Measurements from ENCODE around the gene MAS1.

Gene MAS1

DNA sequence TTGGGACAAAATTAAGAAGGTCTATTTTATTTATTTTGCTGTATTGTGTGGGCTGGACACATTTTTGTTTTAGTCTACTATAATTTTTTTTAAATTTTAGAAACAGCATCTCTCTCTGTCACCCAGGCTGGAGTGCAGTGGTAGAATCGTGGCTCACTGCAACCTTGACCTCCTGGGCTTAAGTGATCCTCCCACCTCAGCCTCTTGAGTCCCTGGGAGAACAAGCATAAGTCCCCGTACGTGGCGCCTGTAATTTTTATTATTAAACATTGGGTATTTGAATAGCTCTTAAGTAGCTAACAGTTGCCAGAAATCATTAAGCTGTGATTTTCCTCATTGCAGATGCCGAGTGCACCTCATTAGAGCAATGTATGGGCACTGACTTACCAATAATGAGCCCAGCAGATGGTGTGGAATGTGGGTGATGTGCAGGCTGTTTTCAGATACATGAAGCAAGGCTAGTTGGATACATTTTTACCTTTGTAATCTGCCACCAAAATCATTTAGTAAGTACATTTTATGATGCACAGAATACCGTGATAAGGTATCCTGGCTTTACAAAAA lies 10.3 kb upstream of the MAS1 start:
- no peak for DNase-seq

DNA sequence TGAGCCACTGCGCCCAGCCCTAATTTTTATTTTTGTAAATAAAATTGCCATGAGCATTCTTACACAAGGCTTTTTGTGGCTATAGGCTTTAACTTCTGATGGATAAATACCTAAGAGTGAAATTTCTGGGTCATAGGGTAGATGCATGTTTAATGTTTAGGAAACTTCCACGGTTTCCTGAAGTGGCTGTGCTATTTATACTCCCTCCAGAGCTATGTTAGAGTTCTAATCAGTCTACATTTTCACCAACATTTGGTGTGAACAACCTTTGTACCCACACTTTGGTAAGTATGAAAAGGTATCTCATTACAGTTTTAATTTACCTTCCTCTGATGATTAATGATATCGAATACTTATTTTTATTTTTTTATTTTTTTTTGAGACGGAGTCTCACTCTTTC lies 6.1 kb upstream of the MAS1 start:
- DNase-seq, result no peak

DNA sequence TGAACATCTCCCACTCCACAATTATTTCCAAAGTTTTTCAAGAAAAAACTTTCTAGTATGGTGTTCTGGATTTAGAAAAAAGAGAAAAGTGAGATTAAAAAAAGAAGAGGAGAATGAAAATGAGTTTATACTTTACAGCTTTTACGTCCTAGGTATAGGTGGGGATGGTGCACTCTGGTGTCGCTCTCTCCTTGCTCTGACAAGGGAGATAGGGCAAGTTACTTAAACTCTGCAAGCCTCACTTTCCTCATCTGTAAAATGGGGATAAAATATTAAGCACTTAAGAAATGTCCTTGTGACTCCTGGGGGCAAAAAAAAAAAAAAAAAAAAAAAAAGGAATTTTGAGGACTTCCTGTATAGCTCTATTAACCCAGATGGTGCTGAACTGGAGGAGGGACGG lies 4.5 kb upstream of the MAS1 start:
- no peak for DNase-seq

DNA sequence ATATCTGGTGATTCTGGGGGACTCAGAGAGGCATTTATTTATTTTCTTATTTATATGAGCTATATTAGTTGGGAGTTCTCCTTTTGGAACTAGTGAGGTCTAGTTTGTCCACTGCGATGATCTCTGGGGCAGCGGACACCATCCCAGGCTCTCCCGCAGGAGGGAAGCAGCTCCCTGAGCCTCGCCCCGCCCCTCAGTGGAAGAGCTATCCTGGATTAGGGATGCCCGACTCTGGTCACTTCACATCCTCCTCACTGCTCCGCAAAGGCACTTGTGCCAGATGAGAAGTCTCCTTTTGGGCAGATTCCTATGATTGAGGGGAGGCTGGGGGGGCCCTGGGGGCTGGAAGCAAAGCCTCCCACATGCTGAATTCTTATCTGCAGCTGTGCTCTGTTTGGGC lies 3.6 kb upstream of the MAS1 start:
- DNase-seq, result no peak

DNA sequence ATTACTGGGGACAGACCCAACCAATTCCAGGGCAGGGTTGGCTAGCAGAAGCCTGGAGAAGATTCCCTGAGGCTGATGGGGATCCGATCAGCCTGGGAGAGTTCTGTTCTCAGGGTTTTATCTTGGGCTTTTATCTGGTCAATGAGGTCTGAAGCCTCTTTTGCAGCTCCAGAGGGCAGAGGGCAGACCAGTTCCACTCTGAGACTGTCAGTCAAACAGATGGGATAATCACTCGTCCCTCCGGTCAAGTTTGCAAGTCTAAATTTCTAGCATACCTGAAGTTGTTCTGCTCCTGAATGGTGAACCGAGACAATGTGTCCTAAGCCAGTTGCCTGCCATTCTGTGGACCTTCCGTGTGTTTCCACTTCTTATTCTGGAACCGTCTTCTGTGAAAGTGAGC lies 3.0 kb upstream of the MAS1 start:
- no peak for DNase-seq

DNA sequence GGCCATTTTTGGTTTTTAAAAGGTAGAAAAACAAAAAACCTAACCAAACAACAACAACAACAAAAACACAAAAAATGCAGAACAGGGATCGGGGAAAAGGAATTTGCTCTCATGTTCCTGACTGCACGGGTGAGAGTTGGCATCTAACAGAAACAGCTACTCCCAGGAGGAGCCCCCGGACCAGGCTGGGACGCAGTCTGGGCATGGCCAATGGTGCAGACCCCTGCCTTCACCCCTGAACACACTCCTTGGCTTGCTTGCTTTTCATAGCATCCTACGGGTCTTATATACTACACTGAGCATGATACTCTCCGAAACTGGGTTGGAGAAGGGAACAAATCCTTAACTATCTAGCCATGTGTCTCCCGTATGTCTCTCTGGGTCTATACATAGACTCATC lies 587 bp upstream of the MAS1 start:
- no peak for DNase-seq

DNA sequence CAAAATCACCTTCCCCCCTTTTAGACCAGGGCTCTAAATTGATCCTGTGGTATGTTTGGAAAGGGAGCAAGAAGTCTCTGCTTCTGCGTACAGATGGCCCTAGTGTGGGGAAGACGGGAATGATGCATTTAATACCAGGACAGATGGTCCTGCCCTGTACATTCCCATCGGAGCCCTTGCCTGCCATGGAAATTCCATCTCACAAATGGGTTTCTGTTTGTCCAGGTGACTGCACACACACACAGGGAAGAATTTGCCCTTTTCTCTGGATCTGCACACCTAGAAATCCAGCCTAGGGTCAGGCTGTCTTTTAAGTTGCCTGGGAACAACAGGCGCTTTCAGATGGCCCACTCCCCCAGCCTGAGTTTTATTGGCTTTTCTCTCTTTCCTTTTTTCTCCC lies 1.3 kb downstream of the MAS1 start:
- DNase-seq, result no peak

DNA sequence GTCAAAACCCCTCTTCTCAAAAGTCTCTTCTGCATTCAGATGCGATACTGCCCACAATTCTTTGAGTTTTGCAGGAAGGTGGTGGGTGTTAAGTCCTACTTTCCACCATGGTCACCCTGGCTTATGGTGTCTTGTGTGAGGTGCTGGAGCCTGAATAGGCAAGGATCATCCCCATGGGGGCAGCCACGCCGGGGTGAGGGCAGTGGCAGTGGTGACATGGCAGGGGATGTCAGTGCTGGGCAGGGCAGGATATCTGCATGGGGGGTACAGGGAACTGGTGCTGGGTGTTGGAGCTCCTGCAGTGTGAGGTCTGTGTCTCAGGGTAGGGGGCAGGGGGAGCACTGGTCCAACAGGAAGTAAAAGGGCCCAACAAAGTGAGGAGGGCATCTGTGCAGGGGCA lies 2.3 kb downstream of the MAS1 start:
- no peak for DNase-seq

DNA sequence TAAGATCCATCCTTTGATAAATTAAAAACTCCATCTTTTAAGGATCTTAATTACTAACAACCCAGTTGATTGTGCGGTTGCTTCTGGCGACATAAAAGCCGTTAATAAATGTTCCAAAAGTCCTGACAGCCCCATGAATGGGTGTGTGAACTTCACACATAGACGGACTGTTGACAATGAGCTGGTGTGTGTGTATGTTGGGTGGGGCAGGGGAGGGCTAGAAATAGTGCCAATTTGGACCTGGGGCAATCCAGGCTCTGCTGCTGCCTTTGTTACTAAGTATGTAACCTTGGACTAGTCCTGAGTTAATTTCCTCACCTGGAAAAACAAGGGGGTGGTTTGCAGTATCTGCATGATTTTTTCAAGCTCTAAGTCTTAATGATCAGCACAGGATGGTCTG lies 4.2 kb downstream of the MAS1 start:
- no peak for DNase-seq

DNA sequence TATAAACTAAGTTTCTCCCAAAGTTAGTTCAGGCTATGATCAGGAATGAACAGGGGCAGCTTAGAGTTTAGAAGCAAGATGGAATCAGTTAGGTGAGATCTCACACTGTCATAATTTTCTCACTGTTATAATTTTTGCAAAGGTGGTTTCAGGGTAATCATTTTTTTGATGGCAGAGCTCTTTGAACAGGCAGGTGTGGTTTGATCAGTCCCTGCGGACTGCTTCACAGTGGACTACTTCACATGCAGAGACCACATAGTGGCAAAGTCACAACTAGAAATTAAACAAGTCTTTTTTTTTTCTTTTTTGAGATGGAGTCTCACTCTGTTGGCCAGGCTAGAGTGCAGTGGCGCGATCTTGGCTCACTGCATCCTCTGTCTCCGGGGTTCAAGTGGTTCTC lies 6.8 kb downstream of the MAS1 start:
- no peak for DNase-seq

DNA sequence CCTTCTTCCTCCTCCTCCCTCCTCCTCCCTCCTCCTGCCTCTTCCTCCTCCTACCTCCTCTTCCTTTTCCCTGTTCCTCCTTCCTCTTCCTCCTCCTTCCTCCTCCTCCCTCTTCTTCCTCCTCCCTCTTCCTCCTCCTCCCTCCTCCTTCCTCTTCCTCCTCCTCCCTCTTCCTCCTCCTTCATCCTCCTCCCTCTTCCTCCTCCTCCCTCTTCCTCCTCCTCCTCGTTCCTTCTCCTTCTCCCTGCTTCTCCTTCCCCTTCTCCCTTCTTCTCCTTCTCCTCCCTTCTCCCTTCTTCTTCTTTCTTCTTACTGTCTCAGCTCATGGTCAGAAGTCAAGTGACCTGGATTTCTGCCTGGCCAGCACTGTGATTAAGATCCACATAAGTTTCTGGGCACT lies 7.7 kb downstream of the MAS1 start:
- DNase-seq, result no peak

DNA sequence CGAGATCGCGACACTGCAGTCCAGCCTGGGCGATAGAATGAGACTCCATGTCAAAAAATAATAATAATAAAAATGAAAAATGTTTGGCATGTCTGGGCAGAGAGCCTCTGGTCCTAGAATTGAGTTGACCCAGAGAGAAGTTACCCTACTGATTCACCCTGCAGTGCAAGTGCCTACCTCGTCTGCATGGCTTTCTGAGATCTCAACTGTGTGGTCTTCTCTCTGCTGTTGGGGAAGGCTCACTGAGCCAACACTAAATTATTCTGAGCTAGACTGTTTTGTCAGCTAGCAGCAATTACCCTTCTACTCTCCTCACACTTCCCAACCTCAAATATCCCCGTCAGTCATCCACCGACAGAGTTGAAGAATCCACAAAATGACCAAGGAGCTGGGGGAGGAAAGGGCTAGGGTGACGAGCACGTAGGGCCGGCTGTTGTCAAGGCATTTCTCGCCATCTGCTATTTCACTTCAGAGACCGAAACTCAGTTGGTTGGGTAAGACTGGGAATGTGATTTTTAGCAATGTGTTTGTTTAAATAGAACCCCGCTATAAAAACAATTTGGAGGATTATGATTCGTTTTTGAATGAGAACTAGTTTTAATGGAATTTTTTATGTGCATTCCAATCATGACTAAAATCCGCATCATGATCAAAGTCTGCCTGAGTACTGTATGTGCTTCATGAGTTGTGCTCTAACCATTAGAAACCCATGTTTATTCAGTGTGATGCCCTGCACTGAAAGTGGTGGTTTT lies 9.4 kb downstream of the MAS1 start:
- no peak for DNase-seq

DNA sequence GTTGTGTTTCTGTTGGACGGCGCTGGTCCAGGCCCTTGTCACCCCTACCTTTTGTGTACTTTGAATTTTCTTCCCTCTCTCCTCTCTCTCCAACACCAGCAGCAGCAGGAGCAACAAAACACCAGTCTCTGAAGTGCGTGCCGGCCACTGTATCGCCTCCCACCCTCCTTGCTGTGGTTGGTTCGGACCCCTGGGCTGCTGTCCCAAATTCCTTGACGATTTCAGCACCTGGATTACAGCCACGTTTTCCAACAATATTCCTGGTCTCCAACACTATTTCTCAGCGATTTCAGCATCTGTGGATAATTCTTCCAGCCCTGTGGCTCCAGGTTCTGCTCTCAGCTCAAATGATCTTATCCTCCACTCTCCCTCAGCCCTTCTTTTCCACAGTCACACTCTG lies 11.8 kb downstream of the MAS1 start:
- no peak for DNase-seq

DNA sequence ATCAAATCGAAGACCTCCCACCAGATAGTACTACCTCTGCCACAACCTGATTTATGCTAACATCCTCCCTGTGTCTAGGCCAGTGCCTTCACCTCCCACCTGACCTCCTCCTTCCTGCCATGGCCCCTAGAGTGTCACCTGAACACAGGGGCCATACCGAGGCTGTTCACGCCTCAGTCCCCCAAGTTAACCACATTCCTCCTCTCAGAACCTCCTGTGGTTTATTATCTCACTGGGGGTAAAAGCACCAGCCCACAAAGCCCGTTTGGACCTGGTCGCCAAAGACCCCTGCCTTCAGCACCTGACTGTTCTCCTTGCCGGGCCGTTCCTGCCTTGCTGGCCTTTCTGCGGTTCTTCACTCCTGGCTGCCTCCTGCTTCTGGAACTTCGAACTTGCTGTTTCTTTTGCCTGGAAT lies 13.7 kb downstream of the MAS1 start:
- DNase-seq, result no peak

DNA sequence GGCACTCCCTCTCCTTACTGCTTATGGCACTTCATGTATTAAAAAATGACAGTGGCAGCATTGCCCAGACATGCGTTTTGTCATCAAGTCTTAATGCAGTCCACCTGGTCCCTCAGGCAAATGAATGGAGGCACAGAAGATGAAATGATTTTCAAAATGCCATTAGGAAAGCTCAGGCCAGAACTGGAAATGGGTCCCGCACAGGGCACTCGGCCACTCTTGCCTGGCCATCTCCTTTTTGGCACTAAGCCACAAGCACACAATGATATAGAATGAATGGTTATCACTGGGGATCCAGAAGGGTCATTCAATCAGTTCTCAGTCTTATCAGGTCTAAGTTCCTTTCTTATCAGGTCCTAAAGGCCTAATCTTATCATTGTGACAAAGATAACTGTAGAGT lies 15.6 kb downstream of the MAS1 start:
- no peak for DNase-seq

DNA sequence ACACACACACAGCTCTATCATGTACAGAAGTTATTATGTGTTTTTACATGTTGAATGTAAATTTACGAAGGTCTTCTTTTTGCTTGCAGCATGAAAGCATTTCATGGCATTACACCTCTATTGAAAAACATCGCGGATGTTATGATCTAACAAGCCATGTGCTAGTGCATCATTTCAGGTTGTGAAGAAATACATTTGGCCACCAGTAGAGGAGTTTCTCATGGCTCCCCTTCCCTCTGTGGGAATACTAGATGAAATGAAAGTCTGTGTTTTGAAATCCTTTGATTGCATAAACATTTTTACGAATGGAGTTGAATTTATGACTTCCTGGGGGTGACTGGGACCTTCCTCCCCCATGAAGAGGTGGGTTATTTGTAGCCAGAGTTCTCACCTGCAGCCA lies 17.7 kb downstream of the MAS1 start:
- DNase-seq, result peak; percentile 7

DNA sequence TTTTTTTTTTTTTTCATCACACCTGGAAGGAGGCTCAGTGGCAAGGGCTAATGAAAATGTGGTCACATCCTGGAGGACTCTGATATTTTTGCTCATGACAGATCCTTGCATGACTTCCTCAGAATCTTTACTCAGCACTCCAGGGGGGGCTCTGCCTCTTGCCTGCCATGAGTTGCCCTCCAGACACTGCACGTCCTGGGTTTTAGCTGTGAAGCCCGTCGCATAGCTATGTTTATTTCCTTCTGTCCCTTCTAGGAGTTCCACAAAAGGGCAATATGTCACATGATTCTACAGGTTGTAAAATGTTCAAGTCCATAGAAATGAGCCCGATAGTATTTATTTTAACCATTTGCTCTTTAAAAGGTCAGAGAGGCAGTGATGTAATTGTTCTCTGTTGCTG lies 18.2 kb downstream of the MAS1 start:
- no peak for DNase-seq

DNA sequence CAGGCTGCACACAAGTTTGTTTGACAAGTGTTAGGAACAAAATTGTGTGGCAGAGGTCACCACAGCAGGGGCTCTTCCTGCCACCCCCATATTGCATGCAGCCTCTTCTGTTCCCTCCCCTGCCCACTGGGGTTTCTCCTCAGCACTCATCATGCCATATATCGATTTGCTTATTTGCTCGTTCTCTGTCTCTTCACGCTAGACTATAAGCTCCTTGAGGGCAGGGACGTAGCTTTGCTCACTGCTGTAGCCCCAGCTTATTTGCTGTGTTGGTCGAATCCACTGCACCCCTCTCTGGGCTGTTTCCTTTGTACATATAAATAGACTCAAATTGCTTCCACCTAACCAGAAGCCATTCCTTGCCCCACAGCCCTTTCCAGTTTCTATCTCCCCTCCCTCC lies 19.6 kb downstream of the MAS1 start:
- no peak for DNase-seq

DNA sequence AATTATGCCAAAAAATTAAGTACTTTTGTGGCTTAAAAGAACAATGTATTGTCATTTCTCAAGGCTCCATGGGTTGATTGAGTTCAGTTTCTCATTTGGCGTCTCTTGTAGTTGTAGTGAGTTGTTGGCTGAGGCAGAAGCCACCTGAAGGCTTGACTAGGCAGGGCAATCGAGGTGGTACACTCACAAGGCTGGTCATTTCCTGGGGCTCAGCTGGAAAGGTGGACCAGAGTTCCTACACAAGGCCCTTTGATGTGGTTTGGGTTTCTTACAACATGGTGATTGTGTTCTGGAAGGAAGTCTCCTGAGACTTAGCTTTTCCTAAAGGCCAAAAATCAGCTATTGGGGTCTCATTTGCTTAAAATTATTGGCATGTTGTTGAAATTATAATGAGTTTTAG lies 22.6 kb downstream of the MAS1 start:
- no peak for DNase-seq

DNA sequence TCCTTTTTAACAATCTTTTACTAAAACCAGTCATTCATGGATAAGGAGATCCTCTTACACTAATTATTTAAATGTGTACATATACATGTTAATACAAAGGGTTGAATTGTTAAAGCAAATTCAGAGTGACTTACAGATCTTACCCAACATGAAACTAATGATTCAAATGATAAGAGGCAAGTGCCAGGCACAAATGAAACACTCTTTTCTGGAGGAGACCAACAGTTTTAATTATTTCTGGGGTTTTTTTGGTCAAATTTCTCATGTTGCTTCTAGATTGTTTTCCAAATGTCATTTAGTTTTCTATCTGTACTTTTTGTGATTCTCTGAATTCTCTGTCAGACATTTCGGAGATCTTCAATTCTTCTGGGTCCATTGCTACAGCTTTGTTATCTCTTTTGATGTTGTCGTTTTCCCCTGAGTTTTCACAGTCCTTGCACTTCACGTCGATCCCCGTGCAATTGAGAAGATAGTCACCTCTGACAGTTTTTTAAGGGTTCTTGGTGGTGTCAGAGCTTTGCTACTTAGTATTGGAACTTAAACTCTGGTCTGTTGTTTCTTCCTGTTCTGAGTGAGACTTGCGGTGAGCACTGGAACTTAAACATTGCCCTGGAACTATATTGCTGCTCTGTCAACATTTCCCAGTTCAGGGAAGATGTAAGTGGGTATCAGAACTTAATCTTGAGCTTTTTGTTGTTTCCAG lies 23.2 kb downstream of the MAS1 start:
- no peak for DNase-seq

DNA sequence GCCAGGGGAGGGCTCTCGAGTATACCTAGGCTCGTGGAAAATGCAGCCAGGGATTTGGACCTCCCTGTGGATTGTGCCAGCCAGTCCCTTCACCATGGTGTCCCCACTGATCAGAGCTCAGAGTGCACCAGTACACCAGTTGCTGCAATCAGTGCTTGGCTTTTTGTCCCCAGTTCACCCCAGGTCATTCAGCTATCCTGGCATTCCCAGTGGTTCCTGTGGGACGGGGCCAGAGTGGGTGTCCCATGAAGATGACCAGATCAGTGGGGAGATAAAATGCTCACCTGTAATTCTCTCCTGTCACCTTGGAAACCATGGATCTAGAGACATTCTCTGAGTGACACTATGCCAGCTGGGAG lies 23.8 kb downstream of the MAS1 start:
- no peak for DNase-seq

DNA sequence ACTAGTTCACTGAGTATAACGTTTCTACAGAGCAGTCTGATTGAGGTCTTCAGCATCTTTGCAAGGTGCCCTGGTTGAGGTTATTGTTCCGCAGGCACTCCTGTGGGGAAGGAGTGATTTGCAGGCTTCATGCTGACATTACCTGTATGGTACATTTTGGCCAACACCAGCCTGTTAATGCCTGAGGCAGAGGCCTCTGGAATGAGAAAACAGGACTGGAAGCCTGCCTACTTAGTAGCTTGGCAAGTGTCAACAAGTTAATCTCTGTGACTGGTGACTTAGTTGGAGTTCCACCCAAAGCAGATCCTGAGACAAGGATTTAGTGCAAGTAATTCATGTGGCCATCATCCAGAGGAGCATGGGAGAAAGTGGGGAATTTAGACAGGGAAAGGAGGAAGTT lies 24.6 kb downstream of the MAS1 start:
- no peak for DNase-seq

DNA sequence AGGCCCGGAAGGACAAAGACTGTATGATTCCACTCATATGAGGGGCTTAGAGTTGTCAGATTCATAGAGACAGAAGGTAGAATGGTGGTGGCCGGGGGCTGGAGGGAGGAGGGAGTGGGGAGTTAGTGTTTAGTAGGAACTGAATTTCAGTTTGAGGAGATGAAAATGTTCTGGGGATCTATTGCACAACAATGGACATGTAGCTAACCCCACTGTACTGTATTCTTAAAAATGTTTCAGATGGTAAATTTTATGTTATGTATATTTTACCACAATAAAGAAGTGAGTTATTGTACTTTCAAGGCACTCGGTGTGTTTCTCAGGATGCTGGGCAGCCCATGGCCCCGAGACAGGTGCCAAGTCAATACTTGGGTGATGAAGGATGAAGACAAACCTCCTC lies 25.4 kb downstream of the MAS1 start:
- DNase-seq, result no peak

DNA sequence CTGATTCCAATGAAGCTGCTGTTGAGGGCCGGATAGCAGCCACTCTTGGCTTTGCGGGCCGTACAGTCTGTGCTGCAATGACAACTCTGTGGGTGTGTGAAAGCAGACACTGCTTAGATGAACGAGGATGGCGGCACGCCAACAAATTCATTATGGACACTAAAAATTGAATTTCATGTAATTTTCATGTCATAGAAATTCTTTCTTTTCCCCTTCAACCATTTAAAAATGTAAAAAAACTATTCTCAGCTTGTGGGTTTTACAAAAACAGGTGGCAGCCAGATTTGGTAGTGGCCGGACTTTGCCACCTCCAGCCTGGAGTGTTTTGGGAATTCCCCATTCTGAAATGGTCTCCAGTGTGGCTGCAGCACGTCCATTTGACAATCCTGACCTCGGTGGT lies 26.0 kb downstream of the MAS1 start:
- DNase-seq, result no peak

DNA sequence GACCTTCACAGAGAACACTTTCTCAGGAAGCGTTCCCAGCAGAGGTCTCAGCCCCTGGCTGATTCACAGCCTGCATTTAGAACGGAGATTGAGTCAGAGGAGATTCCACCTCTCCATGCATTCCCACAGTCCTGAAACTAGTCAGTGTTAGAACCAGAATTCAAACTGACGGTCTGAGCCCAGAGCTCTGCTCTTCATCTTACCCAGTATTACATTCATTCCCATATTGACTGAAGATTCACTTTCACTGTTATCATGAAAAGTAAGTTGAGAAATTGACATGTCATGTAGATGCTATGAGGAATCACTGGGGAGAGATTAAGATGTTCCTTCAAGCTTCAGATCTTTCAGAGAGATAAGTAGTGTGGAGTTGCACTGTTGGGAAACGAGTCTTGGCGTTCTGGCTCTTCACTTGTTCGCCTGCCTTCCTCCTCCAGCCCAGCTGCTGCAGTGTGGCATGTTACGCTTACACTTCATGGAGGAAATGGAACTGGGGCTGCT lies 28.3 kb downstream of the MAS1 start:
- DNase-seq, result no peak

Data from SIG-M5 (cell line).